ENCODE measurements around the gene PHF21B. TPM values are rescaled to one million over a fixed set of nuclear protein-coding genes. Genes with fewer than 3 reads are reported as not detected.

Gene PHF21B
- total RNA-seq, 2 donors from 2014 or later, result 0.71 to 0.76 TPM

DNA sequence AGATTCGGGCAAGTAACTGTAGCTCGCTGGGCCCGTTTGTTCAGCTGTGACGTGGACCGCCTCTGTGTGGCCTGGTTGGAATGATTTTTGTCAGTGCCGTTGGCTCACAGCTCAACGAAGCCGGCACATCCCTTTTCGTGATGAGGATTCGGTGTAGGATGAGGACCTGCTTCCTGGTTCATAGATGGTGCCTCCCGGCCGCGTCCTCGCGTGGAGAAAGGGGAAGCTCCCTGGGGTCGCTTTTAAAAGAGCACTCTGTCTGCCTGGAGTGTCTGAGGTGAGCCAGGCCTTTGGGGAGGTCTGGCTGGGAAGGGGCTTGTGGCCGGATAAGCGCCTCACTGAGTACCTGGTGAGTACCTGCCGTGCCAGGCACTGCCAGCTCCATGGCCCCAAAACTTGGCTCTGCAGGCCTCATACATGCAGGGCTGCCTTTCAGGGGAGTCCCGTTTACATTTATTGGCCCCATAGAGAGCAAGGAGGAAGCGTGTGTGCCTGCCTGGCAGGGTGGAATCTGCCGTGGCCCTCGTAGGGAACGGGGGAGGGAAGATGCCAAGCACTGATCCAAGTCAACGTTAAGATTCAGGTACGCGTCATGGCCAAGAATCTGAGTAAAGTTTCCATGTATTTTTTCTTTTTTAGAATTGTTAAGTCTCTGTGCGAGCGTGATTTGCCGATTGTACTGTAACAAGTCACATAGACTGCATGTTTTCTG, 169.0 kb downstream of the PHF21B start:
- ATAC-seq (no peak), DNase-seq (no peak)
- intact Hi-C loops (cut with DNase I), result no loop called here

DNA sequence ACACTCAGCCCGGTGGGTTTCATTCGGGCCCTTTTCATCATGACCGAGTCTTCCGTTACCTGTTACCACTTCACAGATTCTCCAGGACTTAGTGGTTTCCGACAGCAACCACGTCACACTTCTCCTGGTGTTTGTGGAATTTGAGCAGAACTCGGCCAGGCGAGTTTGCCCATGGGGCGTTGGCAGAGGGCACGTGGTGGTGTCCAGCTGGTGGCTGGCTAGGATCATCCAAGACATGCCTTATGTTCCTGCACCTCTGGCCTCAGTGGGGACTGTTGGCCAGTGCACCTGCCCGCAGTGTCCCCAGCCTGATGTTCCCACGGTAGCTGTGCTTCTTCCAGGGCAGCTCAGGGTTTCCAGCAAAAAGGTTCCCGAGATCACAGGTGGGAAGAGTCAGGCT, 170.1 kb downstream of the PHF21B start:
- intact Hi-C loops (cut with DNase I), result no loop called here
- DNase-seq, result no peak

DNA sequence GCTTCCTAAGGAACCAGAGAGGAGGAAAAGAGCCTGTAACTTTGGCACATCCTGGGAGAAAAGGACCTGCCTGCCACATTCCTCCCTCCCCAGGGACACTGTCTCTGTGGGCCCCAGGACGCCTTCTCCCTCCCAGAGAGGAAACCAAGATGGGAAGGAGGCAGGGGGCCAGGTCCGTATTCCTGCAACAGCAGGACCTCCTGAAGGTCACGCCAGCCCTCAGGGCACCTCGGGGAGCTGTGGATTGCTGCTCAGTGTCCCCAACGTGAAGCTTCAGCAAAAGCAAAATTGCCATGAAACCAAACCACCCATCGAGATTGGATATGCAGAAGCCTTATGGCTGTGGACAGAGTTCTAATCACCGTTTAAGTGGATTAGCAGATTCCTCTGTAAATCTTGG, 170.7 kb downstream of the PHF21B start:
- intact Hi-C loops (cut with DNase I), result no loop called here
- DNase-seq (no peak), ATAC-seq (no peak)

More for the DNA sequence above, 170.1 kb downstream of the PHF21B start:
- ATAC-seq, result no peak

DNA sequence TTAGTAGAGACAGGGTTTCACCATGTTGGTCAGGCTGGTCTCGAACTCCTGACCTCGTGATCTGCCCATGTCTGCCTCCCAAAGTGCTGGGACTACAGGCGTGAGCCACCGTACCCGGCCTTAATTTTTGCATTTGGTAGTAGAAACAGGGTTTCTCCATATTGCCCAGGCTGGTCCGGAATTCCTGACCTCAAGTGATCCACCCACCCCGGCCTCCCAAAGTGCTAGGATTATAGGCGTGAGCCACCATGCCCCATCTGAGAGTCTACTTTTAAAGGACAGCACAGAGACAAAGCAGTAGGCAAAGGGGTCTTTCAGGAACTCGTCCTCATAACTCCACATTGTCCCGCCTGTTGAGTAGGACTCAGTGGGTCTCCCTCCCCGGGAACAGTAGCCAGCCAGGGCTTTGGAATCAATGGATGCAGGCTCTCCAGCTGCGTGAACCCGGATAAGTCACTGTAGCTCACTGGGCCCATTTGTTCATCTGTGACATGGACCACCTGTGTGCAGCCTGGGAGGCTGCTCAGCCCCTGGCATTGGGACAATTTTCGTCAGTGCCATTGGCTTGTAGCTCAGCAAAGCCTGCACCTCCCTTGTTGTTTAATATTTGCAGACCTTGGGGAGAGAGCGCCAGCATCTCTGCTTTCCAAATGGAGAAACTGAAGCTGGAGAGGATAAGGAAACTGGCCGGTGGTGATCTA, 171.3 kb downstream of the PHF21B start:
- intact Hi-C loops (cut with DNase I), result no loop called here
- peak in 1 of 2 donors; percentile 35 for ATAC-seq
- no peak for DNase-seq

DNA sequence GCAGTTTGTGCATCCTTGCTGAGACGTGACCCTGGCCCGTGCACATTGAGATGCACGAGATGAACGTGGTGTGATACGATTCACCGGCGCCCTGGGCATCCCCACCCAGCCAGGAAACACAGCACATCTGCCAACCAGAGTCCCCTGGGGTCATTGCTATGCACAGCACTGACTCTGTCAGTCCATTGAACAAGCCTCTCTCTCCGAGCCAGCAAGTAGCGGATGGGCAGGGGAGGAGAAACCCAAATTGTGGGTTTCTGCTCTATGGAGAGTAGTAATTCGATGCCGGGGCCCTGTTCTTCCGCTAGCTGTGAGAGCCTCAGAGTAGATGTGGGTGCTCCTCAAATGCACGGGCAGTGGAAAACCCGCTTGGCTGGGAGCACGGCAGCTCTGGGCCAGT, 172.3 kb downstream of the PHF21B start:
- DNase-seq (no peak), ATAC-seq (no peak)
- intact Hi-C loops (cut with DNase I), result no loop called here

DNA sequence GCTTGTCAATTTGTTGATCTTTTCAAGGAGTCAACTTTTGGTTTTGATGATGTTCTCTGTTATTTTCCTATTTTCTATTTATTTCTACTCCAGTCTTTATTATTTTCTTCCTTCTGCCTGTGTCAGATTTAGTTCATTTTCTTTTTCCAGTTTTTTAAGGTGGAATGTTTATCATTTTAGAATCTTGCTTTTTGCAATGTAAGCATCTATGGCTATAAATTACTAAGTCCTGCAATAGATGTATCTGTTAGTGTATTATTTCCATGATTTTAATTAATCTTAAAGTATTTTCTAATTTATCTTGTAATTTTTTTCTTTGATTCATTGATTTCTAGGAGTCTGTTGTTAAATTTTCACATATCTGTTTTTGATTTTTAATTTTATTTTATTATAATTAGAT, 175.7 kb downstream of the PHF21B start:
- intact Hi-C loops (cut with DNase I), result no loop called here
- no peak for DNase-seq
- ATAC-seq, result no peak

DNA sequence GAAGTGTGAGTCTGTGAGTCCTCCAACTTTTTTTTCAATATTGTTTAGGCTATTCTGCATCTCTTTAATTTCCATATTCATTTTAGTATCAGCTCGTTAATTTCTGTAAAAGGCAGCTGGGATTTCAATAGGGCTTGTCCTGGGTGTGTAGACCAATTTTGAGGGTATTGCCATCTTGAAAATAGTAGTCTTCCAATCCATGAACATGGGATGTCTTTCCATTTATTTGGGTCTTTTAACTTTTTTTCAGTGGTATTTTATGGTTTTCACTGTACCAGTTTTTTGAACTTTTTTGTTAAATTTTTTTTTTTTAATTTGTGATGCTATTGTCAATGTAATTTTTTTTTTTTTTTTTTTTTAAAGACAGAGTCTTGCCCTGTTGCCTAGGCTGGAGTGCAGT, 177.9 kb downstream of the PHF21B start:
- intact Hi-C loops (cut with DNase I), result no loop called here
- no peak for DNase-seq
- no peak for ATAC-seq

Other genes starting within 250 kb of the PHF21B start
- 10 to 100 TPM; 21.9 to 25.0 TPM for gene NUP50, start 153.9 kb upstream of the PHF21B start, total RNA-seq
- 10 to 100 TPM; 25.8 to 38.5 TPM for gene KIAA0930, start 230.9 kb upstream of the PHF21B start, total RNA-seq

All from left cardiac atrium (tissue), 4 donors.